Activated CD4-positive, alpha-beta memory T cell treated with anti-CD3 and anti-CD28 coated beads for 36 hours (primary cell): ENCODE data around the gene GLT1D1. TPM values are rescaled to one million over a fixed set of nuclear protein-coding genes. Genes with fewer than 3 reads are reported as not detected.

Source experiments
- CTCF ChIA-PET: fragments of 350-600 bp; sonication (Branson Sonifier 250); formaldehyde crosslinking; loops from one replicate; lab custom pipeline; 2021; ENCODE audit warnings: antibody characterized with exemption, inconsistent platforms; lab: Charles Lee
- POLR2A ChIA-PET: fragments of 350-600 bp; sonication (Branson Sonifier 250); formaldehyde crosslinking; loops from one replicate; lab custom pipeline; 2021; ENCODE audit warnings: antibody characterized with exemption; lab: Charles Lee
- DNase-seq: peaks from one replicate; pipeline ENCODE4 v3.0.0-alpha.2; 2020
- H3K27ac Mint-ChIP-seq: one replicate; pipeline ENCODE4 v1.8.0; 2021; ENCODE audit warnings: mixed read lengths
- H3K27me3 Mint-ChIP-seq: one replicate; pipeline ENCODE4 v1.8.0; 2021; ENCODE audit warnings: mixed read lengths
- H3K36me3 Mint-ChIP-seq: one replicate; pipeline ENCODE4 v1.8.0; 2021; ENCODE audit warnings: mixed read lengths
- H3K4me1 Mint-ChIP-seq: one replicate; pipeline ENCODE4 v1.8.0; 2021; ENCODE audit warnings: low read depth, mixed read lengths
- H3K4me3 Mint-ChIP-seq: one replicate; pipeline ENCODE4 v1.8.0; 2021; ENCODE audit warnings: mild to moderate bottlenecking, mixed read lengths
- H3K9me3 Mint-ChIP-seq: one replicate; pipeline ENCODE4 v1.8.0; 2021; ENCODE audit warnings: mixed read lengths
- intact Hi-C: fragments of 100-400 bp; cut with micrococcal nuclease; formaldehyde crosslinking; loops from one replicate; pipeline ENCODE4 v1.15.1; 2023
- total RNA-seq, 2 experiments: library from RNA; stranded (reverse); gene quantifications; one replicate each; pipeline ENCODE4 v1.2.3, GENCODE V29; 2021

Gene GLT1D1
- total RNA-seq, 2 experiments from 2014 or later = not detected

DNA sequence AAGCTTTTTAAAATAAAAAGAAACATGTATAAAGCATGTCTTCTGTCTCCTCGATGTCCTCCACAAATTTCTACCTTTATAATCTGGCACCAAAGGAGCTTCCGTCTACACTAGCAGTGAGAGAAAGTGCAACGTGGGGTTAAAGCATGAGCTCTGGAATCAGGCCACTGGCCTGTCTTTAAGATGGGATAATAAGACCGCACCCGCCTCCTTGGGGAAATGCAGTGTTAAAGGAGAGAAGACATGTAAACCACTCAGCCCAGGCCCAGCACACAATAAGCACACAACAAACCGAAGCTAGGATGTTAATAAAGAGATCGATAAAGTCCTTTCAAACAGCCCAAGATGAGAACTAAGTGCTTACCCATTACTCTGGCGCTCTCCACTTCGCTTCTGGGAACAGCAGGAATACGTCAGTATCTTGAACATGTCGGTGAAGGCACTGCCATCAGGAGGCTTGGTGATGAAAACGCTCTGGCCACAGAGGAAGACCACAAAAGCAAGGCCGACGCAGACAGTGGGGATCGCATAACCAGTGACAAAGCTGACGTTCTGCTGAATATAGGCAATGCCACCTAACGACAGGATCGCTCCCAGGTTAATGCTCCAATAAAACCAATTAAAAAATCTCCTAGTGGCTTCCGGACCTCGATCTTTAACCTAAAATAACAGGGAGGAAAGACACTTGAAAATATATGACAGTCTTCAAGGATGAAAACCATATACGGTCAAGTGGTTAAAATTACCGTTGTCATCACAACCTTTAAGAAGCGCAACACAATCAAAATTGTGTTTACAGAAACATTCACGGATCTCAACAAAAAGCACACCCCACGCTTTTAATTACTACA, 38.6 kb upstream of the GLT1D1 start:
- DNase-seq = no peak
- no peaks in the 10 kb centered on the region for H3K27me3 Mint-ChIP-seq
- no peak overlapping the region for H3K4me3 Mint-ChIP-seq
- intact Hi-C loops = no loop called here
- no peaks in the 10 kb centered on the region for H3K9me3 Mint-ChIP-seq
- H3K4me1 Mint-ChIP-seq = peaks cover 52% of the 10 kb centered on the region
- no peak overlapping the region for H3K27ac Mint-ChIP-seq
- H3K36me3 Mint-ChIP-seq = peaks cover 33% of the 10 kb centered on the region
- ChIA-PET CTCF (no interaction called here), POLR2A (no interaction called here)

DNA sequence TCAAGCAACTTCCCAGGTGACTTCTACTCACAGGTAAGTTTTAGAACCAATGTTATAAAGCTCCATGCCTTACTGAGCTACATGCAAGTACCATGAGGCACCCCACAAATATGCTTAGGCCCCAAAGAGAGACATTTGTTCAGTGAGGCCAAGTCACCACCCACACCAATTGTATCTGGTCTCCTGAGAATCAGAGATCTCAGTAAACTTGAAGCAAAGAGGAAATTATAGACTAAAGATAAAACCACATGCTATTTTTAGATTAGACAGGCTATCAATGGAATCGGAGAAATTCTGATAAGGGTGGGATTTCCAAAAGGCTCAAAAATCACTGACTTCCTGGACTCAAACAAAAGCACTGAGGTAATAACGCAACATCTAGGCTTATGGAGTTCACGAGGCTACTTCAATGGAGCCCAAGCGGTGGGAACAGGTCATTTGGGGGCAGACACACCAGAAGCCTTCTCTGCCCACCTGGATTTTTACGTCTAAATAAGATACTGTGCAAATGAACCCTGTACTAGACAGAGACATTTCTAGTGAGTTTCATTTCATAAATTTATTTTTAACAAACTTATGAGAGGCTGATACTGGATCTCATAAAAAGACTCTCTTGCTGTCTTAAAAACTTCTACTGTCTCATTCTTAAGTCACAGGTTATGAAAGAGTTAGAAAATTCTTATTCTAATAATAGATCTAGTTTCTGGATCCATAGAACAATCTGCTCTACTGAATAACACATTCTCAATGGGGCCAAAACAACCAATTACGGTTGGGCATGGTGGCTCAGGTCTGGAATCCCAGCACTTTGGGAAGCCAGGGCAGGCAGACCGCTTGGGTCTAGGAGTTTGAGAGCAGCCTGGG, 37.3 kb upstream of the GLT1D1 start:
- H3K4me3 Mint-ChIP-seq = no peak overlapping the region
- H3K36me3 Mint-ChIP-seq = peaks cover 33% of the 10 kb centered on the region
- DNase-seq = no peak
- intact Hi-C loops = no loop called here
- no peaks in the 10 kb centered on the region for H3K27me3 Mint-ChIP-seq
- peaks cover 44% of the 10 kb centered on the region for H3K4me1 Mint-ChIP-seq
- CTCF ChIA-PET = no interaction called here
- no peaks in the 10 kb centered on the region for H3K9me3 Mint-ChIP-seq
- H3K27ac Mint-ChIP-seq = no peak overlapping the region
- POLR2A ChIA-PET = no interaction called here

DNA sequence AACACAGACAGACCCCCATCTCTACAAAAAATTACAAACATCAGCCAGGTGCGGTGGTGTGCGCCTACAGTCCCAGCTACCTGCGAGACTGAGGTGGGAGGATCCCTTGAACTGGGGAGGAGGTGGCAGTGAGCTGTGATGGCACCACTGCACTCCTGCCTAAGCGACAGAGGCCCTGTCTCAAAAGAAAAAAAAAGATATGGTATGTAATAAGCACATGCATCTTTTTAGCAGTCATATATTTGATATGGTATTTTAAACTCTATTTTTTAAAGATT, 36.7 kb upstream of the GLT1D1 start:
- intact Hi-C loops = no loop called here
- CTCF ChIA-PET = no interaction called here
- no peaks in the 10 kb centered on the region for H3K9me3 Mint-ChIP-seq
- peaks cover 34% of the 10 kb centered on the region for H3K36me3 Mint-ChIP-seq
- no peak for DNase-seq
- H3K27me3 Mint-ChIP-seq = no peaks in the 10 kb centered on the region
- H3K4me3 Mint-ChIP-seq = no peak overlapping the region
- POLR2A ChIA-PET = no interaction called here
- no peak overlapping the region for H3K27ac Mint-ChIP-seq
- H3K4me1 Mint-ChIP-seq = peaks cover 49% of the 10 kb centered on the region

DNA sequence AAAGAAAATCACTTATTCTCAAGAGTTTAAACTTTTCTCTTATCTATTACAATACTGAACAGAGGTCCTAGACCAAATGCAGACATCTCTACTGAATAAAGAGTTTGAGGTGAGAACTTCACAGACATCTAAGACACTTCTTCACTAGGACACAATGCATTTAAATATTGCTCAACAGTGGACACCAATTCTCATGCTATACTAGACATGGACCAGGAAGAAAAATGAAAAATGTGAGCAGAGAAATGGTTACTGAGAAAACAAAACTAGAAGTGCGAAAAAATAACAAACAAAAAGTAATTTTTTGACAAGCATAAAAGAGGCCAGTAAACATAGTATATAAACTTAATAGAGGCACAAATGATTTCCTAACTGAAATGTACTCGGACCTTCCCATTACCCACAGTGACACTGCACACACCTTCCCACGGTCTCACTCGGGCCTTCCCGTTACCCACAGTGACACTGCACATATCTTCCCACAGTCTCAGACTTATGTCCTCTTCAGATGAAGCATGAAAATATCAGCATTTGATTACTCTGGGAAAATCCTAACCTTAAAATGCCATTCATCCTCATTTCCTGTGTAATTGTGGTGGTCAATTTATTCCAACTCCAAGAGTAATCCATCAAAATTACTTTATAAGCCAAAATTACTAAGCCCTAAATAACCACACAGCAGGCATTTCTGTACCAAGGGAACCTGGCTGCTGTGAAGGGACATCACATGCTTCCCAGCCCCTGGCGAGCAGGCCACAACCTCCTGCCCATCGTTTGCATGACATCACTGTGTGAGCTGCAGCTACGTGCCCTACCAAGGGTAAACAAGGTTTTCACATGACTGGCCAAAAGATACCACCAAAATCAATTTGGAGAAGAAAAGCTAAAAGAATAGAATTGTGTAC, 35.9 kb upstream of the GLT1D1 start:
- intact Hi-C loops = no loop called here
- peaks cover 35% of the 10 kb centered on the region for H3K36me3 Mint-ChIP-seq
- no peaks in the 10 kb centered on the region for H3K27me3 Mint-ChIP-seq
- ChIA-PET POLR2A (no interaction called here), CTCF (no interaction called here)
- H3K4me3 Mint-ChIP-seq = no peak overlapping the region
- H3K4me1 Mint-ChIP-seq = peaks cover 49% of the 10 kb centered on the region
- no peaks in the 10 kb centered on the region for H3K9me3 Mint-ChIP-seq
- no peak overlapping the region for H3K27ac Mint-ChIP-seq
- DNase-seq = no peak

DNA sequence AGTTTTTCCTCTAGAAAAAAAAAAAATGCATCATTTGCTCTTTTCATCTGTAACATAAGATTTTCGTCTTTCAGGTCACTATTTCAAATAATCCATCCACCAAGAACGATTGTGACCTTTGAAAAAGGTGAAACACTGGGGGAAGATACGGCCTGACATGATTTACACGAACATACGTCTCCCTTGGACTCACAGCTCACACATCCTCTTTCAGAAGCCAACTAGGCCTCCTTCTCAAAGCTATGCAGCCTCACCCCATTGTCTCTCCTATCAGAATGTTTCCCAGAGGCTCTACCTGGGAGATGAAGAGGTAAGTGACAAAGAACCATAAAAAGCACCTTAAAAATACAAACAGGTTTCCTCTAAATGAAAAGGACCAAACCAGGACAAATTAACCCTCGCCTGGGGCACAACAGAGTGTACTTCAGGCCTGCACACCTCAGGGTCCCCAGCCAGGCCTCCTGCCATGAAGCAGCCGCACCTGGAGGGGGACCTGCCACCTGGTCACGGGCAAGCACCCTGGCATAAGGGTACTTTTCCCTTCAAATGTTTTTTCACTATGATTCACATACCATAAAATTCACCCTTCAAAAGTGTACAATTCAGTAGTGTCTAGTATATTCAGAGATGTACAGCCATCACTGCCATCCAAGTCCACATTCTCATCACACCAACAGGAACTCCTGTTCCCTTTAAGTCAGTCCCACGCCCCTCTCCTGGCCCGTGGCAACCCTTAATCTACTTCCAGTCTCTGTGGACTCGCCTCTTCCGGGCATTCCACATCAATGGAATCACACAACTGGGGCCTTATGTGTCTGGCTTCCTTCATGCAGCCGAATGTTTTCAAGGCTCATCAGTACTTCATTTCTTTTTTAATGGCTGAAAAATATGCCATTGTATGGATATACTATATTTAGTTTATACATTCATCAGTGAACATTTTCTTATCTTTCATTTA, 34.9 kb upstream of the GLT1D1 start:
- no peak overlapping the region for H3K27ac Mint-ChIP-seq
- H3K4me3 Mint-ChIP-seq = no peak overlapping the region
- intact Hi-C loops = no loop called here
- peaks cover 26% of the 10 kb centered on the region for H3K36me3 Mint-ChIP-seq
- CTCF ChIA-PET = no interaction called here
- no peak for DNase-seq
- POLR2A ChIA-PET = no interaction called here
- H3K9me3 Mint-ChIP-seq = no peaks in the 10 kb centered on the region
- peaks cover 41% of the 10 kb centered on the region for H3K4me1 Mint-ChIP-seq
- no peaks in the 10 kb centered on the region for H3K27me3 Mint-ChIP-seq

DNA sequence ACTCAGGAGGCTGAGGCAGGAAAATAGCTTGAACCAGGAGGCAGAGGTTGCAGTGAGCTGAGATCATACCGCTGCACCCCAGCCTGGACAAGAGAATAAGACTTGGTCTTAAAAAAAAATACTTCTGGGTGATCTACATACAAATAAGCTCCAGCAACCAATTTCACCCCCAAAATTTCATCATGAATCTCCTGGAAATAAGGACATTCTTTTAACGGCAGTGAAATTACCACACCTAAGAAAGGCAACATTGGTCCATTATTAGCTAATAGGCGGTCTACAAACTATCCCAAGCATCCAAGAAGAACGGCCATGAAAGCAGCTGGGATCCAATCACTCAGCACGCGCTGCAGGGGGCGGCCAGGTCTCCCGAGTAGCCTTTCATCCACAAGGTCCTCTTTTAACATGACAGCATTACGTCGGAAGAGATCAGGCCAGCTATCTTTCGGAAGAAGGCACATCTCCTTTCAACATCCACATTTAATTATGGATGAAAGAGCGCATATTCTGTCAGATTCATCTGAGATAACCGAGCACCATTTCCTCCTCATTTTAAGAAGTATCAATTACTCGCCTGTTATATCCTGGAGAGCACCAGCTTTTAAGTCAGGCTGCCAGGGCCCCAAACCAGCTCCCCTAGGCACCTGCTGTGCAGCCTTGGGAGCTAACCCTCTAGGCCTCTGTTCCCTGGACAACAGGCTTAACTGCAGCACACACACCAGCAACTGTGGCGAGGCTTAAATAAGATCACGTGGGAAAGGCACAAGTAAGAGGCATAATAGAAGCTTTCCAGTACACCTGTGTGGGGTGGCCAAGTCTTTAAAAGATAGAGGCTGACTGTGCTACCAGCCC, 33.8 kb upstream of the GLT1D1 start:
- ChIA-PET POLR2A (interaction anchor here (0.5 kb wide), 1 partner anchor 37 kb away, joined by 4 read pairs; no protein-coding TSS in a partner anchor), CTCF (no interaction called here)
- Mint-ChIP-seq H3K36me3 (peaks cover 15% of the 10 kb centered on the region), H3K4me3 (no peak overlapping the region), H3K27ac (no peak overlapping the region), H3K9me3 (no peaks in the 10 kb centered on the region), H3K4me1 (peaks cover 40% of the 10 kb centered on the region), H3K27me3 (no peaks in the 10 kb centered on the region)
- no peak for DNase-seq
- intact Hi-C loops = loop anchor here (5.0 kb wide), 1 partner anchor 98 kb away; no protein-coding TSS in a partner anchor

DNA sequence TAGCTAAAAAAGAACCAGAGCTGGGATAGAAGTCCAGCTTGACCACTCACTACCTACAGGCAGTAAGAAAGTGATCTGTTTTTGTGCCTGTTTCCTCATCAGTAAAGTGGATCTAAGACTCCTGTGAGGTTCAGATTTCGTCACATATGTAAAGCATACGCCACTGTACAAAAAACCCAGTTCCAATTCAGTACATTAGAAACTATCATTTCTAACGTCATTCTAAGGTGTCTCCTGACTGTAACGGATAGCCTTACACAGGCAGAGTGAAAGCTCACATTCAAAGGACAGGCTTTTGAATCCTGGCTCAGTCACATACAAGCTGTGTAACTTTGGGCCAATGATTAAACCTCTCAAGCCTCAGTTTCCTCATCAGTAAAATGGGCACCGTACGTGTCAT, 33.0 kb upstream of the GLT1D1 start:
- ChIA-PET POLR2A (no interaction called here), CTCF (no interaction called here)
- intact Hi-C loops = loop anchor here (5.0 kb wide), 1 partner anchor 97 kb away; no protein-coding TSS in a partner anchor
- Mint-ChIP-seq H3K4me3 (no peak overlapping the region), H3K9me3 (no peaks in the 10 kb centered on the region), H3K4me1 (peaks cover 45% of the 10 kb centered on the region), H3K27ac (no peak overlapping the region), H3K27me3 (no peaks in the 10 kb centered on the region), H3K36me3 (peaks cover 9% of the 10 kb centered on the region)
- no peak for DNase-seq

DNA sequence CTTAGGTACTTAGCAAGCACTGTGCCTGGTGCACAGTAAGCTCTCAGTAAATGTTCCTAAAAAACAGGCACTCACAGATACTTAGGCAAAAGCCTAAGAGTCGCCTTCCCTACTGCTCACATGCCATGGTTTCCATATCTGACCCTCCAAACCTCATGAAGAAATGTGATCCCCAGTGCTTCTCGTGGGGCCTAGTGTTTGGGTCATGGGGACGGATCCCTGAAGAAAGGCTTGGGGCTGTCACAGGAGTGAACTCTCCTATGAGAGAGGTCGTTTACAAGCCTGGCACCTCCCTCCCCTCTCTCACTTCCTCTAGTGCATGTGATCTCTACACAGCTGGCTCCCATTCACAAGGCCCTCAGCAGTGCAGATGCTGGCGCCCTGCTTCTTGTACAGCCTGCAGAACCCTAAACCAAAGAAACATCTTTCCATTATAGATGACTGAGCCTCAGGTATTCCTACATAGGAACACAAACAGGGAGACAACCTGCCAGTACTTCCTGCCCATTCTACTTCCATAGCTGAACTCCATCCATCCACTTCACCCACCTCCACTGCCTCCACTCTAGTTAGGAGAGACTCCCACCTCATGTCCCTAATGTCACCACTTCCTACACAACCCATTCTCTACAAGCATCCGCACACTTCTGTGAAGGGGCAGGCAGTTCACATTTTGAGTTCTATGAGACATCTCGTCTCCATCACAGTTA, 32.4 kb upstream of the GLT1D1 start:
- no peak overlapping the region for H3K27ac Mint-ChIP-seq
- peaks cover 9% of the 10 kb centered on the region for H3K36me3 Mint-ChIP-seq
- no peaks in the 10 kb centered on the region for H3K9me3 Mint-ChIP-seq
- no peaks in the 10 kb centered on the region for H3K27me3 Mint-ChIP-seq
- no peak for DNase-seq
- POLR2A ChIA-PET = no interaction called here
- intact Hi-C loops = loop anchor here (5.0 kb wide), 1 partner anchor 96 kb away; no protein-coding TSS in a partner anchor
- peaks cover 43% of the 10 kb centered on the region for H3K4me1 Mint-ChIP-seq
- CTCF ChIA-PET = no interaction called here
- H3K4me3 Mint-ChIP-seq = no peak overlapping the region

DNA sequence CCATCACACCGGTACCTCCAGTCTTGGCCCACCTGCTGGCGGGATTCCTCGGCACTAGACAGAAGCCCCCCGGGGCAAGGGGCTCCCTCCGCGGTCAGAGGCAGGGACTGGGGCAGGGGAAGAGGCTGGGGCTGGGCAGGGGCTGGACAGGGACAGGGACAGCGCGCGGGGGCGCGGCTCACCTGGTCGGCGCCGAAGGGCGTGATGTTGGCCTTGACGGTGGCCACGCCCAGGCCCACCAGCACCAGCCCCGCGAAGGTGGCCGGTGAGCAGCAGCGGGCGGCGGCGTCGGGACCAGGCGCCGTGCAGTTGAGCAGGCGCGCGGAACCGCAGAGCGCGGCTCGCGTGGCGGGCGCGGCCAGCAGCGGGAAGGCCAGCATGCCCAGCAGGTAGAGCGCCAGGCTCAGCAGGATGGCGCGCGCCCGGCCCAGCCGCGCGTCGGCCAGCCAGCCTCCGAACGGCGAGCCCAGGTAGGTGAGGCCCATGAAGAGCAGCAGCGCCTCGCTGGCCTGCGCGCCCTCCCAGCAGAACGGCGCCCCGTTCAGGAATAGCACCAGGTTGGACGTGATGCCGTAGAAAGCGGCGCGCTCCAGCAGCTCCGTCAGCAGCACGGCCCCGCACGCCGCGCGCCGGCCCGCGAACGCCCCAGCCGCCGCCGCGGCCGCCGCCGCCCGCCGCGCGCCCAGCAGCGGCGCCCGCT, 29.9 kb upstream of the GLT1D1 start:
- ChIA-PET POLR2A (interaction anchor here (1.9 kb wide), 1 partner anchor 13 kb away, joined by 10 read pairs; no protein-coding TSS in a partner anchor), CTCF (interaction anchor here (0.6 kb wide), 1 partner anchor 1253 kb away, joined by 3 read pairs; no protein-coding TSS in a partner anchor)
- H3K36me3 Mint-ChIP-seq = peaks cover 9% of the 10 kb centered on the region
- no peak for DNase-seq
- intact Hi-C loops = loop anchor here (5.0 kb wide), 1 partner anchor 94 kb away; no protein-coding TSS in a partner anchor
- peaks cover 5% of the 10 kb centered on the region for H3K9me3 Mint-ChIP-seq
- no peaks in the 10 kb centered on the region for H3K27me3 Mint-ChIP-seq
- H3K4me1 Mint-ChIP-seq = peaks cover 30% of the 10 kb centered on the region
- no peak overlapping the region for H3K27ac Mint-ChIP-seq
- peak overlapping the region; percentile 78 for H3K4me3 Mint-ChIP-seq
